ENCODE results near the gene ZBTB7C.

Gene ZBTB7C

DNA sequence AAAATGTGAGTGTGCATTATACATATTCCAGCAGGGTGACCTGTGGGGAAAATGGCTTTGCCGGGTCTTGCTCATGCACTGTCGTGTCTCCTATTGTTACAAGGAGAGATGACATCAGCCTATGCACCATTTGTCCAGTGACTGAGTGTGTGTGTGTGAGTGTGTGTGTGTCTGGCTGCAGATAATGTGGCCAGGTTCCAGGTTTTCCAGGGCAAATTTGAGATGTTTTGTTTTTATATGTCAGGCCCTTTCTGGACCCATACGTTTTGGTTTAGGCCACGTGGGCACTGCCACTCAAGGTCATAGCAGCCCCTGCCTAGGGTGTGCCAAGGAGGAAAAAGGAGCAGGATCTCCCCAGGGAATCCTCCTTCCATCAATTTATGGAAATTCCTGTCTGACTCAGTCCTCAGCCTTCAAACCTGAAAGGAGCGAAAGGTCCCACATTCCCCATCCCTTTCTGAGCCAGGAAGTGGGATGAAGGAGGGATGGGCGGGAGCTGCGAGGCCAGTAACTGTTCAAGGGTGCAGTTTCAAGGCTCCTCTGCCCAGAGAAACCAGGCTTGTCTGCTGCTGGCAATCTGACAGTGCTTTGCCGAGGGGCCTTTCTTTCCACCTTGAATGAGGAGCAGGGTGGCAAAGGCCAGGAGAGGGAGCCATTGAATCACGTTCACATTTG, 385.7 kb downstream of the ZBTB7C start:
- peaks cover 8% of the 10 kb centered on the region; the same call in 1 of the 2 replicates for H3K4me1 ChIP-seq (ENCODE audit: control insufficient read depth, insufficient read depth, low read length)
- 0 out of 2 replicates have a peak overlapping the region, but pooled peaks have one; percentile 4 for H3K27ac ChIP-seq (ENCODE audit: extremely low read depth, low read depth, low read length)
- CTCF ChIA-PET: interaction anchor here (0.6 to 11.7 kb wide), 17 partner anchors 12 to 873 kb away, joined by 3 to 206 read pairs (median 4); partner anchors contain the start of gene HDHD2
- POLR2A ChIA-PET: no interaction called here
- no peaks in the 10 kb centered on the region for H3K9me3 ChIP-seq (ENCODE audit: control insufficient read depth, insufficient read depth, low read depth, low read length)
- no peaks in the 10 kb centered on the region for H3K36me3 ChIP-seq (ENCODE audit: control insufficient read depth in 2 of 2, insufficient read depth in 1 of 2, low read length in 2 of 2)
- no peak overlapping the region for H3K4me3 ChIP-seq (ENCODE audit: low read depth, low read length)
- TF ChIP-seq, protein P1, sequence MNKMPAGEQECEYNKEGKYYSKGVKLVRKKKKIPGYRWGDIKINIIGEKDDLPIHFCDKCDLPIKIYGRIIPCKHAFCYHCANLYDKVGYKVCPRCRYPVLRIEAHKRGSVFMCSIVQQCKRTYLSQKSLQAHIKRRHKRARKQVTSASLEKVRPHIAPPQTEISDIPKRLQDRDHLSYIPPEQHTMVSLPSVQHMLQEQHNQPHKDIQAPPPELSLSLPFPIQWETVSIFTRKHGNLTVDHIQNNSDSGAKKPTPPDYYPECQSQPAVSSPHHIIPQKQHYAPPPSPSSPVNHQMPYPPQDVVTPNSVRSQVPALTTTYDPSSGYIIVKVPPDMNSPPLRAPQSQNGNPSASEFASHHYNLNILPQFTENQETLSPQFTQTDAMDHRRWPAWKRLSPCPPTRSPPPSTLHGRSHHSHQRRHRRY (tag by site-specific recombination; IDR thresholded peaks at IDR 0.05): no peak
- TF ChIP-seq ZSCAN23 (tag by site-specific recombination; IDR thresholded peaks at IDR 0.05) (0 out of 2 replicates have a peak, but pooled peaks have one; percentile 57), PRDM1 (tag by site-specific recombination; IDR thresholded peaks at IDR 0.05) (peak; percentile 83), ZNF10 (tag by site-specific recombination; IDR thresholded peaks at IDR 0.05) (no peak), ZNF626 (tag by site-specific recombination; IDR thresholded peaks at IDR 0.05) (no peak), ZBTB48 (tag by site-specific recombination; IDR thresholded peaks at IDR 0.05) (no peak; the same call in 1 of the 2 replicates), ELK4 (IDR thresholded peaks at IDR 0.05; ENCODE audit: borderline replicate concordance, low read depth, low read length) (no peak), ZNF16 (tag by site-specific recombination; IDR thresholded peaks at IDR 0.05; ENCODE audit: low read depth) (no peak), ZNF416 (tag by site-specific recombination; IDR thresholded peaks at IDR 0.05) (peak; percentile 47; the same call in 1 of the 2 replicates), ZNF792 (tag by site-specific recombination; IDR thresholded peaks at IDR 0.05) (no peak), ZNF514 (tag by site-specific recombination; IDR thresholded peaks at IDR 0.05) (no peak), ZNF280C (tag by site-specific recombination; IDR thresholded peaks at IDR 0.05) (no peak), ZNF133 (tag by site-specific recombination; IDR thresholded peaks at IDR 0.05) (no peak), ZNF664 (tag by site-specific recombination; IDR thresholded peaks at IDR 0.05) (0 out of 2 replicates have a peak, but pooled peaks have one; percentile 22), ZNF24 (tag by site-specific recombination; IDR thresholded peaks at IDR 0.05) (peak; percentile 76), PATZ1 (tag by site-specific recombination; IDR thresholded peaks at IDR 0.05) (0 out of 2 replicates have a peak, but pooled peaks have one; percentile 11), ZXDB (tag by site-specific recombination; IDR thresholded peaks at IDR 0.05) (peak; percentile 77), HOXC10 (CRISPR knock-in tag; IDR thresholded peaks at IDR 0.05) (no peak), ZSCAN30 (tag by site-specific recombination; IDR thresholded peaks at IDR 0.05) (peak; percentile 78), KLF1 (tag by site-specific recombination; IDR thresholded peaks at IDR 0.05) (no peak; the same call in 1 of the 2 replicates)
- TF ChIP-seq, protein P2, sequence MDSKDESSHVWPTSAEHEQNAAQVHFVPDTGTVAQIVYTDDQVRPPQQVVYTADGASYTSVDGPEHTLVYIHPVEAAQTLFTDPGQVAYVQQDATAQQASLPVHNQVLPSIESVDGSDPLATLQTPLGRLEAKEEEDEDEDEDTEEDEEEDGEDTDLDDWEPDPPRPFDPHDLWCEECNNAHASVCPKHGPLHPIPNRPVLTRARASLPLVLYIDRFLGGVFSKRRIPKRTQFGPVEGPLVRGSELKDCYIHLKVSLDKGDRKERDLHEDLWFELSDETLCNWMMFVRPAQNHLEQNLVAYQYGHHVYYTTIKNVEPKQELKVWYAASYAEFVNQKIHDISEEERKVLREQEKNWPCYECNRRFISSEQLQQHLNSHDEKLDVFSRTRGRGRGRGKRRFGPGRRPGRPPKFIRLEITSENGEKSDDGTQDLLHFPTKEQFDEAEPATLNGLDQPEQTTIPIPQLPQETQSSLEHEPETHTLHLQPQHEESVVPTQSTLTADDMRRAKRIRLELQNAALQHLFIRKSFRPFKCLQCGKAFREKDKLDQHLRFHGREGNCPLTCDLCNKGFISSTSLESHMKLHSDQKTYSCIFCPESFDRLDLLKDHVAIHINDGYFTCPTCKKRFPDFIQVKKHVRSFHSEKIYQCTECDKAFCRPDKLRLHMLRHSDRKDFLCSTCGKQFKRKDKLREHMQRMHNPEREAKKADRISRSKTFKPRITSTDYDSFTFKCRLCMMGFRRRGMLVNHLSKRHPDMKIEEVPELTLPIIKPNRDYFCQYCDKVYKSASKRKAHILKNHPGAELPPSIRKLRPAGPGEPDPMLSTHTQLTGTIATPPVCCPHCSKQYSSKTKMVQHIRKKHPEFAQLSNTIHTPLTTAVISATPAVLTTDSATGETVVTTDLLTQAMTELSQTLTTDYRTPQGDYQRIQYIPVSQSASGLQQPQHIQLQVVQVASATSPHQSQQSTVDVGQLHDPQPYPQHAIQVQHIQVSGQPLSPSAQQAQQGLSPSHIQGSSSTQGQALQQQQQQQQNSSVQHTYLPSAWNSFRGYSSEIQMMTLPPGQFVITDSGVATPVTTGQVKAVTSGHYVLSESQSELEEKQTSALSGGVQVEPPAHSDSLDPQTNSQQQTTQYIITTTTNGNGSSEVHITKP (tag by site-specific recombination; IDR thresholded peaks at IDR 0.05): peak; percentile 40
- TF ChIP-seq, protein P3, sequence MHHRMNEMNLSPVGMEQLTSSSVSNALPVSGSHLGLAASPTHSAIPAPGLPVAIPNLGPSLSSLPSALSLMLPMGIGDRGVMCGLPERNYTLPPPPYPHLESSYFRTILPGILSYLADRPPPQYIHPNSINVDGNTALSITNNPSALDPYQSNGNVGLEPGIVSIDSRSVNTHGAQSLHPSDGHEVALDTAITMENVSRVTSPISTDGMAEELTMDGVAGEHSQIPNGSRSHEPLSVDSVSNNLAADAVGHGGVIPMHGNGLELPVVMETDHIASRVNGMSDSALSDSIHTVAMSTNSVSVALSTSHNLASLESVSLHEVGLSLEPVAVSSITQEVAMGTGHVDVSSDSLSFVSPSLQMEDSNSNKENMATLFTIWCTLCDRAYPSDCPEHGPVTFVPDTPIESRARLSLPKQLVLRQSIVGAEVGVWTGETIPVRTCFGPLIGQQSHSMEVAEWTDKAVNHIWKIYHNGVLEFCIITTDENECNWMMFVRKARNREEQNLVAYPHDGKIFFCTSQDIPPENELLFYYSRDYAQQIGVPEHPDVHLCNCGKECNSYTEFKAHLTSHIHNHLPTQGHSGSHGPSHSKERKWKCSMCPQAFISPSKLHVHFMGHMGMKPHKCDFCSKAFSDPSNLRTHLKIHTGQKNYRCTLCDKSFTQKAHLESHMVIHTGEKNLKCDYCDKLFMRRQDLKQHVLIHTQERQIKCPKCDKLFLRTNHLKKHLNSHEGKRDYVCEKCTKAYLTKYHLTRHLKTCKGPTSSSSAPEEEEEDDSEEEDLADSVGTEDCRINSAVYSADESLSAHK (tag by site-specific recombination; IDR thresholded peaks at IDR 0.05): peak; percentile 100
- TF ChIP-seq, protein P4, sequence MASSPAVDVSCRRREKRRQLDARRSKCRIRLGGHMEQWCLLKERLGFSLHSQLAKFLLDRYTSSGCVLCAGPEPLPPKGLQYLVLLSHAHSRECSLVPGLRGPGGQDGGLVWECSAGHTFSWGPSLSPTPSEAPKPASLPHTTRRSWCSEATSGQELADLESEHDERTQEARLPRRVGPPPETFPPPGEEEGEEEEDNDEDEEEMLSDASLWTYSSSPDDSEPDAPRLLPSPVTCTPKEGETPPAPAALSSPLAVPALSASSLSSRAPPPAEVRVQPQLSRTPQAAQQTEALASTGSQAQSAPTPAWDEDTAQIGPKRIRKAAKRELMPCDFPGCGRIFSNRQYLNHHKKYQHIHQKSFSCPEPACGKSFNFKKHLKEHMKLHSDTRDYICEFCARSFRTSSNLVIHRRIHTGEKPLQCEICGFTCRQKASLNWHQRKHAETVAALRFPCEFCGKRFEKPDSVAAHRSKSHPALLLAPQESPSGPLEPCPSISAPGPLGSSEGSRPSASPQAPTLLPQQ (tag by site-specific recombination; IDR thresholded peaks at IDR 0.05): peak; percentile 93
